ENCODE measurements around the gene ATP6V0E1. TPM values are rescaled to one million over a fixed set of nuclear protein-coding genes. Genes with fewer than 3 reads are reported as not detected.
"Not testable (repeated sequence)": the region's sequence is repeated elsewhere in the genome, so short reads cannot be mapped to it uniquely, and the experiment has no call there.

The ATP6V0E1 gene
- total RNA-seq, 4 donors from 2014 or later, result 174 to 267 (median 238) TPM

DNA sequence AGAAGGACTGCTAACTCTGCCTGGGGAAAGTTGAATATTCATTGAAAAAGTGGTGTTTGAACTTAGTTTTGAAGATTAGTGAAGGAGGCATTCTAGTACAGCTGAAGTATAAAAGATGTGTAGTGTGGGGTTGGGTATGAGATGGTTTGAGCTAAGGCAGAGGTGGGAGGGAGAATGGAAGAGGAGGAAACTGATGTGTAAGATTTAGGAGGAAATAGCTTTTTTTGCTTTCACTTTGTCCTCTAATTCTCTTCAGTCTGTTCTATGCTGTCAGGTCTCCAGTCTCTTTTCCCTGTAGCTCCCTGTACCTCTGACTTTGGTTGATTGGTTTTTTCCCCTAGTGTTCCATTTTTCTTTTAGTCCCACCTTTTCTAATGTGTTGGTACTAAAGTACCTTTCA lies 81.6 kb downstream of the ATP6V0E1 start:
- TF ChIP-seq, protein P1, sequence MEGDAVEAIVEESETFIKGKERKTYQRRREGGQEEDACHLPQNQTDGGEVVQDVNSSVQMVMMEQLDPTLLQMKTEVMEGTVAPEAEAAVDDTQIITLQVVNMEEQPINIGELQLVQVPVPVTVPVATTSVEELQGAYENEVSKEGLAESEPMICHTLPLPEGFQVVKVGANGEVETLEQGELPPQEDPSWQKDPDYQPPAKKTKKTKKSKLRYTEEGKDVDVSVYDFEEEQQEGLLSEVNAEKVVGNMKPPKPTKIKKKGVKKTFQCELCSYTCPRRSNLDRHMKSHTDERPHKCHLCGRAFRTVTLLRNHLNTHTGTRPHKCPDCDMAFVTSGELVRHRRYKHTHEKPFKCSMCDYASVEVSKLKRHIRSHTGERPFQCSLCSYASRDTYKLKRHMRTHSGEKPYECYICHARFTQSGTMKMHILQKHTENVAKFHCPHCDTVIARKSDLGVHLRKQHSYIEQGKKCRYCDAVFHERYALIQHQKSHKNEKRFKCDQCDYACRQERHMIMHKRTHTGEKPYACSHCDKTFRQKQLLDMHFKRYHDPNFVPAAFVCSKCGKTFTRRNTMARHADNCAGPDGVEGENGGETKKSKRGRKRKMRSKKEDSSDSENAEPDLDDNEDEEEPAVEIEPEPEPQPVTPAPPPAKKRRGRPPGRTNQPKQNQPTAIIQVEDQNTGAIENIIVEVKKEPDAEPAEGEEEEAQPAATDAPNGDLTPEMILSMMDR (IDR thresholded peaks at IDR 0.05), result no peak
- DNase-seq (ENCODE audit: low spot score) (no peak), ATAC-seq (ENCODE audit: low FRiP score) (no peak)

DNA sequence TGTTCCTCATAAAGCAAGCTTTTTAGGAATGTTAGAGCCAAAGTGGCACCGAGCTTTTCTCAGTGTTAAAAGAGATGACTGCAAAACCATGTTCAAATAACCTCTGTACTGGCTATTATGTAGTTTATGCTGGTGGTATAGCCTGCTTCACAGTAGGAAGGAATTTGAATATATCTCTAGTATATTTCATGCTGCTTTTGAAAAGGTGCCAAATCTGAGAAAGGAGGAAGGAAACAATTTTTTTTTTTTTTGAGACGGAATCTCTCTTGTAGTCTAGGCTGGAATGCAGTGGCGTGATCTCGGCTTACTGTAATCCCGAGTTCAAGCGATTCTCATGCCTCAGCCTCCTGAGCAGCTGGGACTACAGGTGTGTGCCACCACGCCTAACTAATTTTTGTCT lies 86.1 kb downstream of the ATP6V0E1 start:
- TF ChIP-seq, protein P1 (IDR thresholded peaks at IDR 0.05), result no peak
- DNase-seq (ENCODE audit: low spot score), result no peak

DNA sequence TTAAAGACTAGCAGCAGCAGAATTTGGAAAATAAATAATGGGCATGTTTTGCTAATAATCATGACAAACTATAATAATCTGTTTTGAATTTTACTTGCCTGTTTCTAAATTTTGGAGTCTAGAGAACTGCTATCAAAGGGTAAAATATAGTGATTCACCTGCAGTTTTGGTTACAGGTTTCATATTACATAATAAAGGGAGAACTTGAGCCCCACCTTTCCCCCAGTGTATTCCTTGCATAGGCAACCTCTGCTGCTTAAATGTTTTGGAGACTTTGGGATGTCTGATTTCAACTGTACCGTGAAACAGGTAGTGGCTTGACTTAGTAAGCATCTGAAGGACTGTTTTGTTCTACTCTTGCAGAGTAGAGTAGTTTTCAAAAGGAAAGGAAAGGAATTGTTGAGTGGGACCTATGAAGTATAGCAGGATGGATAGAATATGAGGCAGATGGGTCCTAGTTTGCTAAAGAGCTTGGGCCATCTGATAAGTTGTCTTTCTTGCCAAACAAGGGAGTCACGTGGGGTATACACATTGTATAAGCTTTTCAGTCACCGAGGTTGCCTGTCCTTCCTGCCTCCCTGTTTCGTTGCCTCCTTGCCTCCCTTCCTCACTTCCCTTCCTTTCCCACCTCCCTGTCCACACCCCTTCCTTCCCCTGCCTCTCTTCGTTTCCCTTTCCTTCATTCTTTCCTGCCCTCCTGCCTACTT lies 91.7 kb downstream of the ATP6V0E1 start:
- ATAC-seq (ENCODE audit: low FRiP score) (no peak), DNase-seq (ENCODE audit: low spot score) (no peak)
- TF ChIP-seq, protein P1 (IDR thresholded peaks at IDR 0.05), result no peak

More for the DNA sequence above, 86.1 kb downstream of the ATP6V0E1 start:
- no peak for ATAC-seq (ENCODE audit: low FRiP score)

DNA sequence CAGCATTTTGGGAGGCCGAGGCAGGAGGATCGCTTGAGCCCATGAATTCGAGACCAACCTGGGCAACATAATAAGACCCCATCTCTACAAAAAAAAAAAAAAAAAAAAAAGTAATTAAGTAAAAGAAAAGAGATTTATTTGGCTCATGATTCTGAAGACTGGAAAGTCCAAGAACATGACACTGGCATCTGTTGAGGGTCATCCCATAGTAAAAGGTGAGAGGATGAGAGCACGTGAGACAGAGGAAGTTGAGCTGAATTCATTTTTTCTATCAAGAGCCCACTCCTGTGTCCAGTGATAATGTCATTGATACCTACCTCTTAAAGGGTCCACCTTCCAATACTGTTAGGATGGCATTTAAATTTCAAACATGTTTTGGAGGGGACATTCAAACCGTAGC lies 92.4 kb downstream of the ATP6V0E1 start:
- TF ChIP-seq, protein P1 (IDR thresholded peaks at IDR 0.05), result no peak
- ATAC-seq (ENCODE audit: low FRiP score) (no peak), DNase-seq (ENCODE audit: low spot score) (no peak)

DNA sequence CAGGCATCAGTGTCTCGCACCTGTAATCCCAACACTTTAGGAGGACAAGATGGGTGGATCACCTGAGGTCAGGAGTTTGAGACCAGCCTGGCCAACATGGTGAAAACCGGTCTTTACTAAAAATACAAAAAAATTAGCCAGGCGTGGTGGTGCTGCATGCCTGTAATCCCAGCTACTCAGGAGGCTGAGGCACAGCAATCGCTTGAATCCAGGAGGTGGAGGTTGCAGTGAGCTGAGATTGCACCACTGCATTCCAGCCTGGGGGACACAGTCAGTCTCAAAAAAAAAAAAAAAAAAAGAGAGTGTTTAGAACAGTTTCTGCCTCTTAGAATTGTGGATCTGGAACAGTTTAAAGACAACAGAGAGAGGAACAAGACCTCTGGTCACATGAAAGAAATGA lies 92.9 kb downstream of the ATP6V0E1 start:
- not testable (repeated sequence) for ATAC-seq (ENCODE audit: low FRiP score); DNase-seq (ENCODE audit: low spot score)

DNA sequence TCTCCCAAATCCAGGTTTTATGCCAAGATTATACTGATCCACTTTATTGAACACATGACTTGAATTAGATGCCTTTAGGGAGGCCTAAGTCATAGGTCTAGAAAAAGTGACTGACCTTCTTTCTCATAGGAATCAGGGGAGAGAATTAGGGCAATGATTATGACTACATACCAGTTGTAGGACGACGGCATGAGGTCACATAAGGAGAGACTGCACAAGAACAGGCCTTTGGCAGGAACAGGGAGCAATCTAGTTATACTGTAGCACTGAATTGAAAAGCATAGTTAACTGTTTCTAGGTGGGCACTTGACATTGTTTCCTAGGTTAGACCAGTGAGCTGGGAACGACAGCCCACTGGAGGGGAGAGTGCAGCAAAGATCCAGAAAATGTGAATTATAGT lies 95.3 kb downstream of the ATP6V0E1 start:
- TF ChIP-seq, protein P1 (IDR thresholded peaks at IDR 0.05), result no peak
- DNase-seq (ENCODE audit: low spot score) (no peak), ATAC-seq (ENCODE audit: low FRiP score) (no peak)

Small RNA genes lying within 50 kb of the gene (small RNA-seq; reads per million reads assigned to genes)
- gene RF00019 (not detected), gene SNORA74B (17.3 reads per million, percentile 92 among the genes with 10 or more reads in this experiment)

Other genes with a start within 250 kb of the ATP6V0E1 start
- gene DUSP1, start 212.6 kb upstream of the ATP6V0E1 start, total RNA-seq, result 1,000 to 10,000 TPM; 1,645 to 2,968 (median 1,824) TPM
- gene ERGIC1, start 149.5 kb upstream of the ATP6V0E1 start, total RNA-seq, result 100 to 1,000 TPM in 3 of 4 donors, 10 to 100 TPM in 1; 98.8 to 227 (median 129) TPM
- 10 to 100 TPM; 20.5 to 29.1 (median 26.1) TPM for gene RPL26L1, start 24.3 kb upstream of the ATP6V0E1 start, total RNA-seq
- 10 to 100 TPM; 33.7 to 67.6 (median 36.4) TPM for gene CREBRF, start 72.6 kb downstream of the ATP6V0E1 start, total RNA-seq
- 10 to 100 TPM in 2 of 4 donors, 1 to 10 TPM in 2; 9.1 to 10.6 (median 9.9) TPM for gene BNIP1, start 160.8 kb downstream of the ATP6V0E1 start, total RNA-seq